HuH-7.5 (cell line): ENCODE measurements around the gene CLK4.

Experiments used
- DNase-seq: peaks from one replicate; pipeline ENCODE4 v3.0.0; 2011; ENCODE audit warnings: low spot score

CLK4 gene

DNA sequence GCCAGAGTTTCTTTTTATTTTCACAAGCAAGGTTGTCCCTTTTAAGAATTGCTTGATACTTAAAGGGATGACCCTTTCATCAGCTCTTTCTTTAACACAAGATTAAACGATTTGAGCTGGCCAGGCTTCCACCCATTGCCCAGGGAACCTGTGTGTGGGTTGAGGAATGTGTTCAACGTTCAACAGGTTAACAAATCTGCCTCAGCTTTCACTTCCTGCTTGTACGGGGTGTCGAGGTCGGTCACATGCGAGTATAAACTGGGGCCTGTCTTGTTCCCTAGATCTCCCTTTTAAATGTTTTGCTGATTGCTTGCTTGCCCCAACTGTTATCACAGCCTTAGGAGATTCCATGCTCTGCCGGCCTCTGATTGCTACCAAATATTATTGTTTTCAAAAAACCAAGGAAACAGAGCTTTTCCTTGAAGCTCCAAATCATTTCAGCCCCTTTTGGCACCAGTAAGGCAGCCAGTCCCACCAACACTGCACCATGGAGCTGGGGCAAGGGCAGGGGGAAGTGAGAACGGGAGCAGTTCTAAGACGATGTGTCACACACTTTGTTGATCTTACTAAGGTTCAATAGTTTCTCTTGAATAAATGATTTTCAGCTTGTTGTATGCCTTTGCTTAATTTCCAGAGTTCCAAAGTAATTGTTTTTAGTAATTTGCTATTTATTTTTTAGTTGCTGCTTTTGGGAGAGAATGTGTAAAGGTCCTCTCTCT lies 10.7 kb upstream of the CLK4 start:
- DNase-seq, result no peak

- DNase-seq, result no peak
These were observed 5.4 kb upstream of the CLK4 start for GRCh38 chr5:178632285-178632684.

DNA sequence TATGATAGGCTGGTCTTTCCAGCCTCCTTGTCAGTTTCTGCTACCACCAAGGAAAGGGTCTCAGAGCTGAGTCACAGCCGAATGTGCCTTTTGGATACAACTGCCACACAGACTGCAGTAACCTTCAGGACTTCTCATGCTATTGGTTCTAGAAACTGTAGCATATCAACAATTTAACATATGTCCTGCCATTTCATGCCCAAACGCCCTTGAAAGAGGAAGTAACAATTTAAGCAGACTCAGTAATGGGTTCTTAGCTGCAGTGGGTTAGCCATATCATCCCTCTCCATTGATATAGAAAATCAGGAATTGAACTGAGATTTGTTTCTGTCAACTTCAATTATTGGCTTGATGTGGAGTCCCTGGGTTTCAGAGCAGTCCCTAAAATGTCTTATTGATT lies 4.1 kb upstream of the CLK4 start:
- no peak for DNase-seq

DNA sequence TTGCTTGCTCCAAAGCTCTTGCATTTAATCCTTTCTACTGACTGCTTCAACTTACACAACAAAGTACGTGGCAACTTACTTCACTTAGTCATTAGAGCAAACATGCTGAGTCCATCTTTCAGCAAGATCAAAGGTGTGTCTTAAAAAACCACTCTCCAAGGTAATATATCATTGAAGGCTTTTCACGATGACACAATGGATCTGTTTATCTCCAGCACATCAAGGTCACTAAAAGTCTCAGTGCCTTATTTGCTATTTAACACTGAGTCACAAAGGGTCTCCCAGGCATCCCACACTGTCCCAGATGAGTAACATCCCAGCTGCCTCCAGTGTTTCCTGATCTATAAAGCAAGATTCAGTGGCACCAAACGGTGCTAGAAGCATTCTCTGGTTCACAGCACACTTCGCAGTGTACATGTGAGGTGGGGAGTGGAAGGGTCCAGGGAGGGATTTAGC lies 3.7 kb upstream of the CLK4 start:
- no peak for DNase-seq

DNA sequence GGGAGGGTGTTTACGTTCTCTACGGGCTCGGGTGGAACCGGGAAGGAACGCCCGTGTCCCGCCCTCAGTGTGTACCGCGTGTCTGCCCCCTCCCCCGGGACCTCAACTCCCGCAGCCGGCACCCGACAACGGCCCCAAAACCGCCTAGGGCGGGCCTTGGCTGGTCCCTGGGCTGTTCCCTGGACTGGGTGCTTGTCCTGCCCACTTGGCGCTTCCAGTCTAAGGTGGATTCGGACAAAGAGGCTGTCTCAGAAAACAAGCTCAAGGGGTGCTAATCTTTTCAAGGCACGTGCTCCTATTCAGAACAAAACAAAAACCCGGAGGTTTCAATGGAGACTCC lies 379 bp upstream of the CLK4 start:
- no peak for DNase-seq

- peak; percentile 37 for DNase-seq
These were observed 969 bp downstream of the CLK4 start for GRCh38 chr5:178625679-178626483.

DNA sequence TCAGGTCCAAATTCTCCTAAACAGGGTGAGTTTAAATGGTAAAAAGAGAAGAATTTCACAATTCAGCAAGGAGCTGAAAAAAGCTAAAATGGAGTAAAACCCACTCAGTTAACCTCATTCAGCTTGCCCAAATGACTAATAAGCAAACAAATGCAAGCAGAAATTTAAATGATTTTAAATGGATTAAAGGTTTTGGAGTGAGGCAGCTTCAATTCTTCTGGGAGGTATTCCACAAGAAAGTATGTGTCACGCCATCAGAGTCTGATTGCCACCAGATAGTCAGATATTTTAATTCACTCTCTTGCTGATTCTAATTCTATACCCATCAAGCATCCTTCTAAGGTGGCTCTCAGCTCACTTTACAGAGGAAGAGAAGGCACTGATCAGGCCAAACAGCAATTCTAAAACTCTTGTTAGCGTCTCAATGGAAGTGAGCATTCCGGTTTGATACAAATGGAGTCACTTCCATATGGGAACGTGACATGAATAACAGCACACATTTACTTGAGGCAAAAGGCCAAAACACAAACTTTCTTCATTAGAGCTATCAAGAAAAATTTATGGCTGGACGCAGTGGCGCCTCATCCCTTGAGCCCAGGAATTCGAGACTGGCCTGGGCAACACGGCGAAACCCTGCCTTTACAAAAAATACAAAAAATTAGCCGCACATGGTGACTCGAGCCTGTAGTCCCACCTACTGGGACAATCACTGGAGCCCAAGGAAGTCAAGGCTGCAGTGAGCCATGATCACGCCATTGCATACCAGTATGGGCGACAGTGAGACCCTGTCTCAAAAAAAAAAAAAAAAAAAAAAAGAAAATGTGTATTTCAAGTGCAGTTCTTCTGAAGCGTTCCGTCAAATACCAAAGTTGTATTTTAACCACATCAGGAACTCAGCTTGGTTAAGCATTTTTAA lies 2.0 kb downstream of the CLK4 start:
- no peak for DNase-seq

- no peak for DNase-seq
These were observed 4.1 kb downstream of the CLK4 start for GRCh38 chr5:178622679-178623247.

DNA sequence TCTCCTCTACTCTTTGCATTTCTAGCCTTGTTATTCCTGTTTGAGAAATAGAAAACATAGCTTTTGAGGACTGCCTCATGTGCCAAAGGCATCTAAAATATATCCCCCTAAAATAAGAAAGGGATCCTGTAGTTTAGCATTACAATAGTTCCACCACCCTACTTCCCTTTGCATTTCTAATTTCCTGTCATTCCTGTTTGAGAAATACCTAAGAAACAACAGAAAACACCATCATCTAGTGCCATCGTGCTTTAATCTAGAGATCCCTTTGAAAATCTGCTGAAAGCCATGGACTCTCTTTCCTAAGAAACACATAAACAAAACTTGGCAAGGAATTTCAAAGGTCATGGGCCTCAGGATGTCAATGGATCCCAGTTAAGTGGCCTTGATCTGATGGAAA lies 7.5 kb downstream of the CLK4 start:
- DNase-seq, result no peak

- no peak for DNase-seq
These were observed 14.6 kb downstream of the CLK4 start for GRCh38 chr5:178612299-178612698.

GRCh38 chr5:178606269-178606668 lies 20.6 kb downstream of the CLK4 start:
- DNase-seq, result no peak

DNA sequence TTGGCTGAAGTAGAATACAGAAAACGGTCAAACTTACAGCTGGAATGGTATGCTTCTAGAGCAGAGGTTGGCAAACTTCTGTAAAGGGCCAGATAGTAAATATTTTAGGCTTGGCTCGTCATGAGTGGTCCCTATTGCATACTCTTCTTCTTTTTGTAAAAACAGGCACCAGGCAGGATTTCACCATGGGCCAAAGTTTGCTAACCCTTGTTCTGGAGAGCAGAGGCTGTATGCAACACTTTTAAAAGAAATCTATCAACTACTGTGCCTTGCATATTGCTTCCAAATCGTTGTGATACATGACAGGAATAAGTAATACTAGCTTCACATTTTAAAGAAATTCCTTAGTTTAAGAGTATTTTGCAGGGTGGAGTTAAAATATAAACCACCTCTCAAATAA lies 21.1 kb downstream of the CLK4 start:
- no peak for DNase-seq

DNA sequence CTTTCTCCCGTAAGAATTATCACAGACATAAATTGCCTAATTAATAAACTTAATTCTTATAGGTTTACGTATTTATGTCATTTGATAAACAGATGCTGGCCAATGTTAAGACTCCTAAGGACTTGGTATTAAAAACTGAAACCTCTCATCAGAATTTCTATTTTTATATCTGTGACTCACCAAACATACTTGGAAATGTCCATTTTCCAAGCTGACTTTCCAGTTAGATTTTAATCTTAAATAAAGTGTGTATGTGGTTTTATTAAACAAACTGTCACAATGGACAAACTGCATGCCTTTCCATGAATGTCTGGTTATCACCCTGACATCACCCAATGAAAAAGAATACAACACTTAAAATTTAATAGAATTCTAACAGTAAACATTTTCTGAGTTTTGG lies 24.1 kb downstream of the CLK4 start:
- DNase-seq, result no peak

GRCh38 chr5:178595750-178596149 lies 31.1 kb downstream of the CLK4 start:
- no peak for DNase-seq

GRCh38 chr5:178595150-178595549 lies 31.7 kb downstream of the CLK4 start:
- no peak for DNase-seq

- DNase-seq, result no peak
These were observed 35.9 kb downstream of the CLK4 start for GRCh38 chr5:178590924-178591423.

- peak; percentile 55 for DNase-seq
These were observed 36.5 kb downstream of the CLK4 start, which contains the start of gene COL23A1 for GRCh38 chr5:178590141-178590923. Gene COL23A1 (minus strand): TSS chr5:178590393.

GRCh38 chr5:178589180-178590140 lies 37.4 kb downstream of the CLK4 start:
- peak; percentile 58 for DNase-seq

- no peak for DNase-seq
These were observed 38.1 kb downstream of the CLK4 start for GRCh38 chr5:178588769-178589168.
